GM12891 (cell line): ENCODE data around the gene YY1.
"Not testable (repeated sequence)": the region's sequence is repeated elsewhere in the genome, so short reads cannot be mapped to it uniquely, and the experiment has no call there.

Experiments
- DNase-seq: peaks from one replicate; pipeline ENCODE4 v3.0.0; 2011; ENCODE audit warnings: low spot score; ENCODE audit not compliant: insufficient read length
- FAIRE-seq: peaks from 2 replicates; lab custom pipeline; 2011; peaks lifted over from hg19 to GRCh38; lab: Jason Lieb, UNC
- PAX5 ChIP-seq: IDR thresholded peaks from 2 replicates; pipeline ENCODE4 v1.6.1; 2011; ENCODE audit warnings: low read length, moderate library complexity, mild to moderate bottlenecking; ENCODE audit not compliant: insufficient read depth, severe bottlenecking
- POLR2A ChIP-seq: IDR thresholded peaks from 2 replicates; pipeline ENCODE4 v1.6.1; 2011; ENCODE audit warnings: low read depth, low read length, control low read depth
- POLR2AphosphoS5 ChIP-seq: IDR thresholded peaks from 2 replicates; pipeline ENCODE4 v1.6.1; 2011; ENCODE audit warnings: low read depth, low read length, control low read depth
- POU2F2 ChIP-seq: IDR thresholded peaks from 2 replicates; pipeline ENCODE4 v1.6.1; 2011; ENCODE audit warnings: low read depth, mild to moderate bottlenecking, control low read depth, low read length, moderate library complexity
- SPI1 ChIP-seq: IDR thresholded peaks from 2 replicates; pipeline ENCODE4 v1.6.1; 2011; ENCODE audit warnings: low read depth, low read length, control low read depth
- TAF1 ChIP-seq: IDR thresholded peaks from 2 replicates; pipeline ENCODE4 v1.6.1; 2011; ENCODE audit warnings: low read depth, low read length, control low read depth

The YY1 gene

GRCh38 chr14:100305324-100306100 lies 66.6 kb downstream of the YY1 start:
- no peak for FAIRE-seq
- DNase-seq: no peak
- TF ChIP-seq SPI1 (0 out of 2 replicates have a peak, but pooled peaks have one; percentile 16), PAX5 (no peak)

- TF ChIP-seq POLR2A (no peak), POU2F2 (no peak), TAF1 (no peak), PAX5 (no peak), POLR2AphosphoS5 (no peak), SPI1 (no peak)
- DNase-seq (peak; percentile 95), FAIRE-seq (peak; percentile 95)
Observed at GRCh38 chr14:100306101-100306997, 67.4 kb downstream of the YY1 start, which contains the start of gene SLC25A29. SLC25A29 (minus strand) TSS chr14:100306444; CDS start chr14:100306232, 212 bp downstream.

GRCh38 chr14:100306998-100307765 lies 68.2 kb downstream of the YY1 start:
- TF ChIP-seq POLR2AphosphoS5 (no peak), TAF1 (no peak), SPI1 (no peak), PAX5 (no peak), POLR2A (no peak), POU2F2 (no peak)
- DNase-seq (peak; percentile 39), FAIRE-seq (peak; percentile 57)

DNA sequence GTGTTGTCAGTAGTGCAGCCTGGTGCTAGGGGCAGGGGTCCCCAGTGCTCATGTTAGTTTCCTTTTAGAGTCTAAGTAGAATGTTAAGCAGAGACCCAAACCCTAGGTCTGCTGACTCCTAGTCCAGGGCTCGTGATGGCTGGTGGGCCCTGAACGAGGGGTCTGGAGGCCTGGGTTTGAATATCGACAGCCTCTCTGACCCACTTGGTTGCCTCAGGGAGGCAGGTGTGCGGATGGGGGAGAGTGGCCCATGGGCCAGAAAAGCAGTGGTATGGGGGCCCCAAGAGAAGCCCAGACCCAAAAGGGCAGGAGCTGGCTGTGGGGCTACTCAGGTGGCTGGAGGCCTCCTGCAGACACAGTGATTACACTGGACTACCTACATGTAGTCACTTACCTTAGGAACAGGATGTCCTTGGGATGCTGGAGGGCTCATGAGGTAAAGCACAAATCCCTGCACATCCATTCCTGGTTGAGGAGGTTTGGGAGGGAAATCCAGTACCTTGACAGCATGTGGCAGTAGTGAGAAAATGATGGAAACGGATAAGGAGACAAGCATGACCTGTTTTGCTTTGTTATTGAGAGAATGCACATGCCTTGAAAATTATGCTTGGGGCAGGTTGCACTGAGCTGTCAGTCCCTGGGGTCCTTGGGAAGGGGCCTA lies 69.0 kb downstream of the YY1 start:
- DNase-seq (no peak), FAIRE-seq (no peak)
- TF ChIP-seq POLR2A: no peak
- TF ChIP-seq POLR2AphosphoS5: no peak
- TF ChIP-seq PAX5: no peak
- no peak for TF ChIP-seq SPI1
- TF ChIP-seq POU2F2: no peak
- no peak for TF ChIP-seq TAF1

DNA sequence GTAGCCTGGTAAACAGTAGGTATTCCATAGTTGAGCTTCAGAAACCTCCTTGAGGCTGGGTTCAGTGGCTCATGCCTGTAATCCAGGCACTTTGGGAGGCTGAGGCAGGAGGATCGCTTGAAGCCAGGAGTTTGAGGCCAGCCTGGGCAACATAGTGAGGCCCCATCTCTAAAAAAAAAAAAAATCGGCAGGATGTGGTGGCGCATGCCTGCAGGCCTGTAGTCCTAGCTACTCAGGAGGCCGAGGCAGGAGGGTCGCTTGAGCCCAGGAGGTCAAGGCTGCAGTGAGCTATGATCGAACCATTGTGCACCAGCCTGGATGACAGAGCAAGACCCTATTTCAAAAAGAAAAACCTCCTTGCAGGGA lies 69.5 kb downstream of the YY1 start:
- not testable (repeated sequence) for DNase-seq, FAIRE-seq

DNA sequence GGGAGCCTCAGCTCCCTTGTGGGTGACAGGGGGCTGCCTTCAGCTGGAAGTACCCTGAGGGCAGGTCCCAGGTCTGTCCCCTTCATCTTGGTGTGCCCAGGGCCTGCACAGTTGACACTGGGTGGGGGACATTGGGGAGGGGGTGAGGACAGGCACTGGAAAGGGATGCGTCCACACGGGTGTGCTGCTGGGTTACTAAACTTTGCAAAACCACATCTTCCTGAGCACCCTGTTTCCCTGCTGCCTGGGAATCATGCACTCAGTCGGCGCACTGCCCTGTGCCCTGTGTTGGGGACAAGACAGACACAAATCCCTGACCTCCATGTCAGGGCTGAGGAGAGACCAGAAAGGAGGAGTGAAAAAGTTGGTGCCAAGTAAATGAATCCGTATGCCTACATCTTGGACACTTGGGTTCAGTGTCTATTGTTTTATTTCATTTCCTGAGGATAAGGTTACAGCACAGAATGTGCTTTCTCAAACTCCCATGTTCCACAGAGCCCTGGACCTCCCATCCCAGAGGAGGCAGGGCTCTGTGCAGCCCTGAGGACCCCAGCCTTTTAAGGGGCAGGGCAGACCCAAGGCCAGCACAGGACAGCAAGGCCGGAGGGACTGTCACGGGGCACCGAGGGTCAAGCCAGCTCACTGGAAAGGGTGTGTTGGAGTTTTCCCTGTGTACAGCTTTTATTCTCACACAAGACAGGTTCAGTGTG lies 70.2 kb downstream of the YY1 start:
- DNase-seq (no peak), FAIRE-seq (no peak)
- no peak for TF ChIP-seq PAX5
- no peak for TF ChIP-seq POLR2AphosphoS5
- no peak for TF ChIP-seq SPI1
- TF ChIP-seq POLR2A: no peak
- TF ChIP-seq POU2F2: no peak
- no peak for TF ChIP-seq TAF1

GRCh38 chr14:100312110-100312876 lies 73.3 kb downstream of the YY1 start:
- DNase-seq, FAIRE-seq: not testable (repeated sequence)

DNA sequence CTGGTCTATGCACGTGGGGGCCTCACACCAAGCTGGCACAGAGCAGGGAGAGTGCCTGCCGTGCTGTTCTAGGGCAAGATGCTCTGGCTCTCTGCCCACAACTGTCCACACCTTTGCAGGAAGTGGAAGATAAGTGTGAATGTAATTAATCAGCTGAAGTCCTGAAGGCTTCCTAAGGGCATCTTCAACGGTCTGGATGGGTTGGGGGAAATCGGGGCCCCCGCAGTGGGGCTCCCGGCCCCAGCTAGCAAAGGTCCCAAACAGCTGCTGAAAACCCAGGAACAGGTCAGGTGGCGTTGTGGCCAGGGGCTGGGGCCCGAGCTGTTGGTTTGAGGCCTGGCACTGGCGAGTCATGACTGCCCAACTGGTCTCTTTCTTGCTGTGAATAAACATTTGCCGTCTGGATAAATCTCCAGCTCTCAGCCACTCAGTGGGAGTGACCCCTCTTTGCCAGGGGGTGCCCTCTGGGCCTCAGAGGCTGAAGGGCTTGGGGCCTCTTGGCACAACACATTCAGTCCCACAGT lies 74.0 kb downstream of the YY1 start:
- DNase-seq: no peak
- no peak for FAIRE-seq
- TF ChIP-seq TAF1 (no peak), PAX5 (no peak), POU2F2 (no peak), SPI1 (no peak), POLR2A (no peak), POLR2AphosphoS5 (no peak)
